GM18951 (cell line): ENCODE results near the gene XKR7.
"Not testable (repeated sequence)": the region's sequence is repeated elsewhere in the genome, so short reads cannot be mapped to it uniquely, and the experiment has no call there.

ENCODE experiments used
- POLR2A ChIP-seq: IDR thresholded peaks from 4 replicates; pipeline ENCODE4 v1.6.1; 2011; ENCODE audit warnings: mild to moderate bottlenecking; ENCODE audit not compliant: insufficient read length, insufficient read depth; ENCODE audit errors: extremely low read depth
- in situ Hi-C: fragments of 300-500 bp; cut with MboI; formaldehyde crosslinking; loops from one replicate; pipeline ENCODE4 v1.12.0; 2022; ENCODE audit warnings: low sequenced_read_pairs, mixed read lengths, inconsistent platforms; ENCODE audit not compliant: unreplicated experiment

XKR7 gene, protein sequence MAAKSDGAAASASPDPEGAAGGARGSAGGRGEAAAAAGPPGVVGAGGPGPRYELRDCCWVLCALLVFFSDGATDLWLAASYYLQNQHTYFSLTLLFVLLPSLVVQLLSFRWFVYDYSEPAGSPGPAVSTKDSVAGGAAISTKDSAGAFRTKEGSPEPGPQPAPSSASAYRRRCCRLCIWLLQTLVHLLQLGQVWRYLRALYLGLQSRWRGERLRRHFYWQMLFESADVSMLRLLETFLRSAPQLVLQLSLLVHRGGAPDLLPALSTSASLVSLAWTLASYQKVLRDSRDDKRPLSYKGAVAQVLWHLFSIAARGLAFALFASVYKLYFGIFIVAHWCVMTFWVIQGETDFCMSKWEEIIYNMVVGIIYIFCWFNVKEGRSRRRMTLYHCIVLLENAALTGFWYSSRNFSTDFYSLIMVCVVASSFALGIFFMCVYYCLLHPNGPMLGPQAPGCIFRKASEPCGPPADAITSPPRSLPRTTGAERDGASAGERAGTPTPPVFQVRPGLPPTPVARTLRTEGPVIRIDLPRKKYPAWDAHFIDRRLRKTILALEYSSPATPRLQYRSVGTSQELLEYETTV

DNA sequence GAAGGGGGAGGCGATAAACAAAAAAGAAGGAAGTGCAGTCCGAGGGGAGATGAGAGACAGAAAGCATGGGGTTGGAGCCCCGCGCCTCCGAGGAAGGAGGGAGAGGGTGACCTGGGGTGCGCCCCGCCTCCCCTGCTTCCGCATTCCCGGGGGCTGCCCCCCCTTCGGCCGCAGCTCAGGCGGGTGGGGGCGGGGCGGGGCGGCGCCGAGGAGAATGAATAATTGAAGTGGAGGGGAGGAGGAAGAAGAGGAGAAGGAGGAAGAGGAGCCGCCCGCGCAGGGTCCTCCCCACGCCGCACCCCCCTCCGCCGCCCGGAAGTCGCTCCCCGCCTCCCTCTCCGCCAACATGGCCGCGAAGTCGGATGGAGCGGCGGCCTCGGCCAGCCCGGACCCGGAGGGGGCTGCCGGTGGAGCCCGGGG is at the start of gene XKR7:
XKR7 (plus strand) TSS at position 322 of the 420 bp plus-strand sequence; CDS start at position 347, 25 bp downstream.
- TF ChIP-seq POLR2A = no peak
- in situ Hi-C loops = no loop called here

DNA sequence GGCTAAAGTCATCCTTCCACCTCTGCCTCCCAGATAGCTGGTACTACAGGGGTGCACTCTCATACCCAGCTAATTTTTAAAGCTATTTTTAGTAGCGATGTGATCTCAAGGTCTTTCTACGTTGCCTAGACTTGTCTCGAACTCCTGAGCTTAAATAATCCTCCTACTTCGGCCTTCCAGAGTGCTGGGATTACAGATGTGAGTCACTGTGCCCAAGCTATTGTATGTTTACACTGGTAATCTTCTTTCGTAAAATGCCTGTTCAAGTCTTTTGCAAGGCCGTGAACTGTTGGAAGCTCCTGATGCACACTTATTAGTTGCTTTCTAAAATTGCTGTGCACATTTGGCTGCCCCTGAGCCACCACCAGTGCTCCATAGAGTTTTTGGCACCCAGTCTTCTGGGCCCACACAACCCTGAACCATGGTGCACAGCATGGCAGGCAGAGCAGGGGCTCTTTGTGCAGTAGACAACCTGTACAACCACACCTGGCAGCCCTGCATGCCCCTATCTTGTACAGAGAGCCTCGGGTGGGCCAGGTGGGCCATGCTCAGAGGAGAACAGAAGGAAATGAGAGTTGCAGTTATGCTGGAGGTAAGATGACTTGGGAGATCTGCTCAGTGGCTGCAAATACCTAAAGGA is 49.4 kb upstream of the XKR7 start:
- in situ Hi-C loops = no loop called here
- TF ChIP-seq POLR2A = no peak

GRCh38 chr20:31919410-31920155 is 48.4 kb upstream of the XKR7 start:
- in situ Hi-C loops = no loop called here

DNA sequence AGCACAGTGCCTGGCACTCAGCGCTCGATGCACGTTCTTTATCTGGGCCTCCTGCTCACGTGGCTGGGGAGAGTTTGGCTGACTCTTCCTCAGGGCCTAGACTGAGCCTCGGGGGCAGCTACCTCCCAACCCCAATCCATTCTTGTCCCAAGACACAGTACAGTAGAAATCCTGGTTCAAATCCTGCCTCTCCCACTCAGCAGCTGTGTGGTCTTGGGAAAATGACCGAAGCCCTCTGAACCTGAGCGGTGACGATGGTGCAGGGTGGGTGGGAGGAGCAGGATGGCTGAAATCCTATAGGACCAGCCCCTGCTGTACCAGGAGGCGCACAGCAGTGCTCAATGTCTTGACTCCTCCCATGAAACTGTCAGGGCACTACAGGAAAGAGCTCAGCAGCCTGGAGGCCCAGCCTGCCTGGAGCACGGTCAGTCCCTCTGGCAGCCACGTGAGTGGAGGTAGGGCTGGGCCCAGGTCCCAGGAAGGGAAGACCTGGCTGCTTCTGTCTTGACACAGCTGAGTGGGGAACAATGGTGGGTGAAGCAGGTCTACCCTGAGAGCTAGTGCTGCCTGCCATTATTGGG is 47.6 kb upstream of the XKR7 start:
- in situ Hi-C loops = no loop called here
- no peak for TF ChIP-seq POLR2A

More at GRCh38 chr20:31919410-31920155, 48.4 kb upstream of the XKR7 start:
- no peak for TF ChIP-seq POLR2A

- in situ Hi-C loops = not testable (repeated sequence)
These were observed 46.5 kb upstream of the XKR7 start for GRCh38 chr20:31921480-31921879.

GRCh38 chr20:31922181-31922580 is 45.8 kb upstream of the XKR7 start:
- in situ Hi-C loops = no loop called here
- TF ChIP-seq POLR2A = no peak

GRCh38 chr20:31922588-31922987 is 45.4 kb upstream of the XKR7 start:
- TF ChIP-seq POLR2A = no peak
- in situ Hi-C loops = no loop called here

DNA sequence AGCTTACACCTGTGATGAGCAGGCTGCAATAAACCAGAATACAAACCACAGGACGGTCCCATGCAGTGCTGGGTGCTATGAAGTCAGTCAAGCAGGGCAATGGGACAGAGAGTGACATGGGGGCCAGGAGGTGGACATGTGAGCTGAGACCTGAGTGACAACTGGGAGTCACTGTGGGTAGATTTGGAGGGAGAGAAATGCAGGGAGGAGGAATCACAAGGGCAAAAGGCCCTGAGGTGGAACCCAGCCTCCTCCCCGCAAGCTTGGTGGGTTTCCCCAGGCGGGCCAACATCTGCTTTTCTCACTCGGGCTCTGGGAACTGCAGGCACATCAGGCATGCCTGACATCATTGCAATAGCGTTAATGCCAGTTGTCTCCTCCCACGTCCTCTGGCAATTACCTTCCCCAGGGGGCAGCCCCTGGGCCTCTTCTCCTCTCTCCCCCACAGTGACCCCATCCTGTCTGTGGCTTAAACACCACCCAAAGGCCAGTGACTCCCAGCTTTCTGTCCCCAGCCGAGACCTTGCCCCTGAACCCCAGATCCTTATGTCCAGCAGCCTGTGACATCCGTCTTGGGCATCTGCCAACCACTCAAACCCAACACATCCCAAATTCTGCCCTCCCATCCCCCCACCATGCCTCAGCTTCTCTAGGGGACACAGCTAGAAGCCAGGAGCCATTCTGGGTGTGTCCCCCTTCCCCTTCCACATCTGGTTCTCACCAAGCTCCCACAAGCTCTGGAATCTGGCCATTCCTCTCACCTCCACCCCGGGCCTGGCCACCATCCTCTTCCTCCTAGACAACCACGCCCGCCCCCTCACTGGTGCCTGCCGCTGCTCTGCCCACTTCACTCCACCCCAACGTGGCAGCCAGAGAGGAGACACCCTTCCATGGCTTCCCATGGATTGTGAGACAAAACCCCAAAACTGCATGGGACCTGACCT is 44.3 kb upstream of the XKR7 start:
- TF ChIP-seq POLR2A = no peak

DNA sequence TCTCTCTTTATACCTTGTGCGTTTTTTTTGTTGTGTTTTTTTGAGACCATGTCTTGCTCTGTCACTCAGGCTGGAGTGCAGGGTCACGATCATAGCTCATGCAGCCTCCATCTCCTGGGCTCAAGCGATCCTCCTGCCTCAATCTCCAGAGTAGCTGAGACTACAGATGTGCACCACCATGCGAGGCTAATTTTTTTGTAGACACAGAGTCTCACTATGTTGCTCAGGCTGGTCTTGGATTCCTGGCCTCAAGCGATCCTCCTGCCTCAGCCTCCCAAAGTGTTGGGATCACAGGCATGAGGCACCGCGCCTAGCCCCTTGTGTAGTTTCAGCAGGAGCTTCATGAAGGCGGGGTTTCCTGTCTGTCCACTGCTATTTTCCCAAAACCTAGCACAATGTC is 43.4 kb upstream of the XKR7 start:
- TF ChIP-seq POLR2A = no peak
- in situ Hi-C loops = no loop called here

More for the DNA sequence above, 44.3 kb upstream of the XKR7 start:
- in situ Hi-C loops = no loop called here

GRCh38 chr20:31925631-31926030 is 42.3 kb upstream of the XKR7 start:
- in situ Hi-C loops = no loop called here
- no peak for TF ChIP-seq POLR2A

- TF ChIP-seq POLR2A = no peak
- in situ Hi-C loops = no loop called here
These were observed 41.5 kb upstream of the XKR7 start for GRCh38 chr20:31926493-31926892.

DNA sequence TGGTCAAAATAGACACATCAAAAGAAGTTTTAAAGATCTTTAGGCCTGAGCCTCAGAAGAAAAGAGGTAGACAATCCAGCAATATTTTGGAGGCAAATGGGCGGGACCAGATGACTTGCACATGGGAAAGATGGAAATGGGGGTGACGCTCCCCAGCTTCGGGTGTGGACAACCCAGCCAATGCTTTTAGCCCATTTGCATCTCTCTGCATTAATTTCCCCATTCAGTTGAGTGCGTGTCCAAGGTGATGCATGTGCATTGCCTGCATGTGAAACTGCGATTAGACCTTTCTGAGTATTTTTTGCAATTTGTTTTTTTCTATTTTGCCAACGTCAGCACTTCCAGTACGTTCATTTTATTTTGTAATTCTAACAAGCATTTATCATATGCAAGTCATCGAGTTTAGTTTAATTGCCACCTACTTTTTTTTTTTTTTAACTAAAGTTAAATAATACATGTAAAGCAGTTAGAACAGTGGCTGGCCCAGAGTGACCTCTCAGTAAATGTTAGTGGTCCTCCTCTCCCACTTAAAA is 40.3 kb upstream of the XKR7 start:
- no peak for TF ChIP-seq POLR2A
- in situ Hi-C loops = no loop called here

DNA sequence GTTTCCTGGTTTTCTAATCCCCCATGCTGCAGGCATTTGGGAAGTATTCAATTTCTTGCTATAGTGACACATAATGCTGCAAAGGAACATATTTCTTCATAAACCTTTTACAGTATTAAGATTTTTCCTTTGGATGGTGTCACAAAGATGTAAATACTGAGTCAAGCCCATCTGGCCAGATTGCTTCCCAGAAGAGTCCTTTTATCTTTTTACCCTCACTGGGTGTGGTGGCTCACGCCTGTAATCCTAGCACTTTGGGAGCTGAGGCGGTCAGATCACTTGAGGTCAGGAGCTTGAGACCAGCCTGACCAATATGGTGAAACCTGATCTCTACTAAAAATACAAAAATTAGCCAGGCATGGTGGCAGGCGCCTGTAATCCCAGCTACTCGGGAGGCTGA is 38.3 kb upstream of the XKR7 start:
- in situ Hi-C loops = not testable (repeated sequence)
